Ascending aorta (tissue), 2 donors: ENCODE data around the gene RASD1. TPM values are rescaled to one million over a fixed set of nuclear protein-coding genes. Genes with fewer than 3 reads are reported as not detected.

Experiments
- DNase-seq, 2 donors: peaks; one replicate each; pipeline ENCODE4 v3.0.0-alpha.2; 2019; ENCODE audit warnings: low spot score in 2 of 2
- H3K27ac ChIP-seq, 2 donors: fragments of 200-600 bp; sonication (generic); one replicate each; pipeline ENCODE4 v1.5.1; 2016 to 2017; ENCODE audit warnings: mild to moderate bottlenecking in 1 of 2
- H3K27me3 ChIP-seq: fragments of 200-600 bp; sonication (generic); one replicate; pipeline ENCODE4 v1.5.1; 2017
- H3K36me3 ChIP-seq, 2 donors: fragments of 200-600 bp; sonication (generic); one replicate each; pipeline ENCODE4 v1.5.1; 2016
- H3K4me1 ChIP-seq, 2 donors: fragments of 200-600 bp; sonication (generic); one replicate each; pipeline ENCODE4 v1.5.1; 2016 to 2017; ENCODE audit warnings: mild to moderate bottlenecking in 1 of 2
- H3K4me3 ChIP-seq, 2 donors: fragments of 200-600 bp; sonication (generic); one replicate each; pipeline ENCODE4 v1.5.1; 2016 to 2017; ENCODE audit warnings: mild to moderate bottlenecking in 1 of 2
- H3K9me3 ChIP-seq, 2 donors: fragments of 200-600 bp; sonication (generic); one replicate each; pipeline ENCODE4 v1.5.1; 2016
- CTCF ChIP-seq, 3 experiments: fragments of 200-600 bp in 2 of 3; fragments of 450-650 bp in 1 of 3; sonication (generic) in 2 of 3; IDR thresholded peaks; one replicate each; pipeline ENCODE4 v1.5.1; 2016 to 2019; ENCODE audit warnings: antibody characterized with exemption in 3 of 3, mild to moderate bottlenecking in 1 of 3, moderate library complexity in 1 of 3
- intact Hi-C: fragments of 100-400 bp; cut with DNase I; formaldehyde crosslinking; loops from one replicate; pipeline ENCODE4 v1.15.1; 2023
- total RNA-seq: library from RNA; depleted of rRNA; stranded (reverse); fragments of >200 nt; gene quantifications from one replicate; pipeline ENCODE4 v1.1.0, GENCODE V29; 2016

Gene RASD1
- total RNA-seq, 1 donor from 2014 or later = 293 TPM

GRCh38 chr17:17518951-17519350 is 22.8 kb upstream of the RASD1 start:
- no peak overlapping the region for H3K4me3 ChIP-seq
- intact Hi-C loops = no loop called here
- no peak overlapping the region for H3K27ac ChIP-seq
- H3K9me3 ChIP-seq = no peaks in the 10 kb centered on the region
- no peaks in the 10 kb centered on the region for H3K36me3 ChIP-seq
- DNase-seq = no peak
- H3K27me3 ChIP-seq = no peaks in the 10 kb centered on the region
- no peaks in the 10 kb centered on the region for H3K4me1 ChIP-seq
- TF ChIP-seq CTCF (IDR thresholded peaks at IDR 0.05) = no peak

GRCh38 chr17:17518014-17518413 is 21.8 kb upstream of the RASD1 start:
- DNase-seq = no peak
- intact Hi-C loops = no loop called here
- Histone ChIP-seq H3K4me3 (no peak overlapping the region), H3K9me3 (no peaks in the 10 kb centered on the region), H3K4me1 (no peaks in the 10 kb centered on the region), H3K36me3 (no peaks in the 10 kb centered on the region), H3K27ac (no peak overlapping the region), H3K27me3 (no peaks in the 10 kb centered on the region)
- no peak for TF ChIP-seq CTCF (IDR thresholded peaks at IDR 0.05)

- TF ChIP-seq CTCF (IDR thresholded peaks at IDR 0.05) = no peak
- no peaks in the 10 kb centered on the region for H3K36me3 ChIP-seq
- no peak overlapping the region for H3K4me3 ChIP-seq
- H3K27me3 ChIP-seq = no peaks in the 10 kb centered on the region
- no peaks in the 10 kb centered on the region for H3K9me3 ChIP-seq
- no peak for DNase-seq
- no peak overlapping the region for H3K27ac ChIP-seq
- intact Hi-C loops = no loop called here
- peaks cover 0 to 4% of the 10 kb centered on the region in 2 donors for H3K4me1 ChIP-seq
Observed at GRCh38 chr17:17516941-17517720, 20.9 kb upstream of the RASD1 start.

- Histone ChIP-seq H3K27ac (no peak overlapping the region), H3K27me3 (no peaks in the 10 kb centered on the region), H3K4me1 (peaks cover 0 to 9% of the 10 kb centered on the region in 2 donors), H3K9me3 (no peaks in the 10 kb centered on the region), H3K4me3 (no peak overlapping the region), H3K36me3 (no peaks in the 10 kb centered on the region)
- intact Hi-C loops = no loop called here
- no peak for TF ChIP-seq CTCF (IDR thresholded peaks at IDR 0.05)
- DNase-seq = no peak
Observed at GRCh38 chr17:17515934-17516930, 20.0 kb upstream of the RASD1 start.

- Histone ChIP-seq H3K27ac (no peak overlapping the region), H3K4me3 (no peak overlapping the region), H3K9me3 (no peaks in the 10 kb centered on the region), H3K27me3 (no peaks in the 10 kb centered on the region), H3K4me1 (peaks cover 0 to 9% of the 10 kb centered on the region in 2 donors), H3K36me3 (no peaks in the 10 kb centered on the region)
- DNase-seq = no peak
- TF ChIP-seq CTCF (IDR thresholded peaks at IDR 0.05) = no peak
- intact Hi-C loops = no loop called here
Observed at GRCh38 chr17:17514993-17515933, 19.1 kb upstream of the RASD1 start.
